H1 (cell line): ENCODE data around the gene VTI1B.

Source experiments
- CHD1 ChIP-seq: IDR thresholded peaks from 2 replicates; pipeline ENCODE4 v1.6.1; 2012; ENCODE audit warnings: low read depth, low read length, improper control_type of control experiment
- EGR1 ChIP-seq: IDR thresholded peaks from 2 replicates; pipeline ENCODE4 v1.6.1; 2011; ENCODE audit warnings: low read depth, low read length, borderline replicate concordance
- EZH2 ChIP-seq: fragments of 200-600 bp; sonication (generic); IDR thresholded peaks from 2 replicates; pipeline ENCODE4 v1.7.1; 2012; ENCODE audit warnings: low read depth, mild to moderate bottlenecking, moderate library complexity, low read length, inconsistent platforms; ENCODE audit not compliant: severe bottlenecking
- RNF2 ChIP-seq: fragments of 200-900, 300-1000 bp; sonication (generic); IDR thresholded peaks from 2 replicates; pipeline ENCODE4 v1.7.1; 2016; ENCODE audit warnings: borderline replicate concordance, low read depth, mild to moderate bottlenecking, antibody characterized with exemption, low read length; ENCODE audit not compliant: poor library complexity, severe bottlenecking; ENCODE audit errors: missing control alignments

- TF ChIP-seq EGR1 (no peak), EZH2 (no peak), RNF2 (no peak), CHD1 (no peak)
Observed at GRCh38 chr14:67718265-67718664, 43.8 kb upstream of the VTI1B start.
